Chondrocyte (in vitro differentiated cells): ENCODE results near the gene FSIP1. TPM values are rescaled to one million over a fixed set of nuclear protein-coding genes. Genes with fewer than 3 reads are reported as not detected.
A peak's percentile ranks its signal among the peaks of the same experiment; 100 is the strongest.

Experiments used
- DNase-seq: peaks from one replicate; pipeline ENCODE4 v3.0.0; 2021; ENCODE audit warnings: mixed read lengths, low spot score
- H3K27ac Mint-ChIP-seq: one replicate; pipeline ENCODE4 v1.8.0; 2021; ENCODE audit warnings: mild to moderate bottlenecking, moderate library complexity, mixed read lengths; ENCODE audit not compliant: unreplicated experiment
- H3K27me3 Mint-ChIP-seq: 2 replicates; pipeline ENCODE4 v1.8.0; 2021; ENCODE audit warnings: low read depth, mixed read lengths
- H3K36me3 Mint-ChIP-seq: 2 replicates; pipeline ENCODE4 v1.8.0; 2021; ENCODE audit warnings: low read depth, mixed read lengths
- H3K4me1 Mint-ChIP-seq: 2 replicates; pipeline ENCODE4 v1.8.0; 2021; ENCODE audit warnings: low read depth, mild to moderate bottlenecking, mixed read lengths
- H3K4me3 Mint-ChIP-seq: one replicate; pipeline ENCODE4 v1.8.0; 2021; ENCODE audit warnings: mild to moderate bottlenecking, moderate library complexity, mixed read lengths; ENCODE audit not compliant: unreplicated experiment
- H3K9me3 Mint-ChIP-seq: 2 replicates; pipeline ENCODE4 v1.8.0; 2021; ENCODE audit warnings: low read depth, mixed read lengths
- total RNA-seq: library from RNA; stranded (reverse); gene quantifications from 3 replicates; pipeline ENCODE4 v1.2.1, GENCODE V29; 2021
- TF ChIP-seq, protein P1 (sequence below): fragments of 200-600 bp; sonication (generic); IDR thresholded peaks from 2 replicates; pipeline ENCODE4 v1.5.0; 2021; ENCODE audit warnings: antibody characterized with exemption, mild to moderate bottlenecking, moderate library complexity

Gene FSIP1
- total RNA-seq, 1 donor from 2014 or later = 0.40 TPM

DNA sequence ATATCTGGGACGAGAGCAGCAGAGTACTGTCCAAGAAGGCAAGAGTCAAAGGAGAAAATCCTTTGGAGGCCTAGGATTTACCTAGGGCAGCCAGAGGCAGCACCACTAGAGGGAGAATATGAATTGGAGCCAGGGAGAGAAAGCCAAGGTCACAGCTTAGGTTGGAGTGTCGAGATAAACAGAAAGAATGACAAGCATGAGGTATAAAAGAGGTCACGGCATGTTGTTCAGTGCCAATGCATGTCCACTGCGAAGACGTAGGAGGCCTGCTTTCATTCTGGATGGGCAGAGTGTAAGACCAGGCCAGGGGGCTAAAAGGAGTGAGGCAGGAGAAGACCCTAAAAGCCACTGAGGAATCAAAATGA, 154.5 kb downstream of the FSIP1 start:
- Mint-ChIP-seq H3K27ac (peak overlapping the region; percentile 54), H3K9me3 (no peaks in the 10 kb centered on the region), H3K36me3 (no peaks in the 10 kb centered on the region), H3K4me3 (no peak overlapping the region), H3K27me3 (no peaks in the 10 kb centered on the region), H3K4me1 (peaks cover 64% of the 10 kb centered on the region)
- TF ChIP-seq, protein P1, sequence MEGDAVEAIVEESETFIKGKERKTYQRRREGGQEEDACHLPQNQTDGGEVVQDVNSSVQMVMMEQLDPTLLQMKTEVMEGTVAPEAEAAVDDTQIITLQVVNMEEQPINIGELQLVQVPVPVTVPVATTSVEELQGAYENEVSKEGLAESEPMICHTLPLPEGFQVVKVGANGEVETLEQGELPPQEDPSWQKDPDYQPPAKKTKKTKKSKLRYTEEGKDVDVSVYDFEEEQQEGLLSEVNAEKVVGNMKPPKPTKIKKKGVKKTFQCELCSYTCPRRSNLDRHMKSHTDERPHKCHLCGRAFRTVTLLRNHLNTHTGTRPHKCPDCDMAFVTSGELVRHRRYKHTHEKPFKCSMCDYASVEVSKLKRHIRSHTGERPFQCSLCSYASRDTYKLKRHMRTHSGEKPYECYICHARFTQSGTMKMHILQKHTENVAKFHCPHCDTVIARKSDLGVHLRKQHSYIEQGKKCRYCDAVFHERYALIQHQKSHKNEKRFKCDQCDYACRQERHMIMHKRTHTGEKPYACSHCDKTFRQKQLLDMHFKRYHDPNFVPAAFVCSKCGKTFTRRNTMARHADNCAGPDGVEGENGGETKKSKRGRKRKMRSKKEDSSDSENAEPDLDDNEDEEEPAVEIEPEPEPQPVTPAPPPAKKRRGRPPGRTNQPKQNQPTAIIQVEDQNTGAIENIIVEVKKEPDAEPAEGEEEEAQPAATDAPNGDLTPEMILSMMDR = peak; percentile 35
- no peak for DNase-seq

- TF ChIP-seq, protein P1 = no peak
- Mint-ChIP-seq H3K27me3 (no peaks in the 10 kb centered on the region), H3K36me3 (no peaks in the 10 kb centered on the region), H3K27ac (peak overlapping the region; percentile 54), H3K4me3 (no peak overlapping the region), H3K4me1 (peaks cover 64% of the 10 kb centered on the region), H3K9me3 (no peaks in the 10 kb centered on the region)
- no peak for DNase-seq
Measured at GRCh38 chr15:39627451-39628143, 155.0 kb downstream of the FSIP1 start.

GRCh38 chr15:39625856-39626255, 156.8 kb downstream of the FSIP1 start:
- TF ChIP-seq, protein P1 = no peak
- no peaks in the 10 kb centered on the region for H3K36me3 Mint-ChIP-seq
- H3K27ac Mint-ChIP-seq = peak overlapping the region; percentile 20
- no peaks in the 10 kb centered on the region for H3K27me3 Mint-ChIP-seq
- peaks cover 55% of the 10 kb centered on the region for H3K4me1 Mint-ChIP-seq
- no peak for DNase-seq
- no peak overlapping the region for H3K4me3 Mint-ChIP-seq
- no peaks in the 10 kb centered on the region for H3K9me3 Mint-ChIP-seq

- Mint-ChIP-seq H3K9me3 (no peaks in the 10 kb centered on the region), H3K4me1 (peaks cover 53% of the 10 kb centered on the region), H3K4me3 (no peak overlapping the region), H3K27me3 (no peaks in the 10 kb centered on the region), H3K36me3 (no peaks in the 10 kb centered on the region), H3K27ac (no peak overlapping the region)
- no peak for DNase-seq
- TF ChIP-seq, protein P1 = no peak
Measured at GRCh38 chr15:39625451-39625850, 157.2 kb downstream of the FSIP1 start.

- Mint-ChIP-seq H3K9me3 (peaks cover 2% of the 10 kb centered on the region), H3K27me3 (no peaks in the 10 kb centered on the region), H3K27ac (peak overlapping the region; percentile 87), H3K4me1 (peaks cover 47% of the 10 kb centered on the region), H3K4me3 (no peak overlapping the region), H3K36me3 (no peaks in the 10 kb centered on the region)
- TF ChIP-seq, protein P1 = peak; percentile 18
- DNase-seq = no peak
Measured at GRCh38 chr15:39624806-39625205, 157.8 kb downstream of the FSIP1 start.
